ENCODE results near the gene C3orf33. TPM values are rescaled to one million over a fixed set of nuclear protein-coding genes. Genes with fewer than 3 reads are reported as not detected.
A peak's percentile ranks its signal among the peaks of the same experiment; 100 is the strongest.
"Not testable (repeated sequence)": the region's sequence is repeated elsewhere in the genome, so short reads cannot be mapped to it uniquely, and the experiment has no call there.

C3orf33 gene
- total RNA-seq = 1 to 10 TPM; 1.1 to 2.2 (median 1.7) TPM

- peak; percentile 29 for DNase-seq (ENCODE audit: low spot score)
- TF ChIP-seq CTCF (IDR thresholded peaks at IDR 0.05) = peak in 1 of 3 donors; percentile 18
These were observed at the start of gene C3orf33 for GRCh38 chr3:155805802-155806618. TSS of gene C3orf33 (minus strand) at chr3:155806278. CDS start at chr3:155806252, 26 bp downstream.

GRCh38 chr3:155854141-155854940, 48.3 kb upstream of the C3orf33 start, which contains the start of gene SLC33A1:
TSS of gene SLC33A1 (minus strand) at chr3:155854427. CDS start at chr3:155853997, 430 bp downstream.
- peak; percentile 98 for DNase-seq (ENCODE audit: low spot score)
- ATAC-seq (ENCODE audit: low FRiP score) = peak; percentile 100
- no peak for TF ChIP-seq CTCF (IDR thresholded peaks at IDR 0.05)

More at GRCh38 chr3:155805802-155806618, at the start of gene C3orf33:
- ATAC-seq (ENCODE audit: low FRiP score) = peak; percentile 98

- peak; percentile 12 for ATAC-seq (ENCODE audit: low FRiP score)
- TF ChIP-seq CTCF (IDR thresholded peaks at IDR 0.05) = no peak
- no peak for DNase-seq (ENCODE audit: low spot score)
These were observed 47.4 kb upstream of the C3orf33 start for GRCh38 chr3:155853214-155854140.

- DNase-seq (ENCODE audit: low spot score) = no peak
- ATAC-seq (ENCODE audit: low FRiP score) = no peak
- no peak for TF ChIP-seq CTCF (IDR thresholded peaks at IDR 0.05)
These were observed 46.3 kb upstream of the C3orf33 start for GRCh38 chr3:155852341-155852740.

- ATAC-seq (ENCODE audit: low FRiP score); DNase-seq (ENCODE audit: low spot score): not testable (repeated sequence)
These were observed 43.3 kb upstream of the C3orf33 start for GRCh38 chr3:155849404-155849803.

GRCh38 chr3:155847993-155848392, 41.9 kb upstream of the C3orf33 start:
- TF ChIP-seq CTCF (IDR thresholded peaks at IDR 0.05) = no peak
- DNase-seq (ENCODE audit: low spot score) (no peak), ATAC-seq (ENCODE audit: low FRiP score) (no peak)

Measured in omental fat pad (tissue), 4 donors.